ENCODE results near the gene NNAT. TPM values are rescaled to one million over a fixed set of nuclear protein-coding genes. Genes with fewer than 3 reads are reported as not detected.

Gene NNAT
- total and polyA plus RNA-seq, 4 donors: 0.98 to 20.6 (median 8.2) TPM

GRCh38 chr20:37562695-37563480 is 41.8 kb downstream of the NNAT start:
- Histone ChIP-seq H3K4me3 (no peak overlapping the region), H3K9ac (ENCODE audit: insufficient read depth in 1 of 2, low read length in 2 of 2) (no peak overlapping the region), H3K27me3 (ENCODE audit: control insufficient read depth in 3 of 3, insufficient read depth in 3 of 3, low read length in 2 of 3) (peaks cover 0 to 5% (median 0%) of the 10 kb centered on the region in 3 donors), H3K27ac (ENCODE audit: low read depth in 1 of 2, low read length in 1 of 2) (no peak overlapping the region), H3K36me3 (ENCODE audit: control insufficient read depth in 4 of 4, insufficient read depth in 4 of 4, low read length in 4 of 4) (no peaks in the 10 kb centered on the region), H3K4me1 (ENCODE audit: control insufficient read depth in 5 of 5, insufficient read depth in 5 of 5, low read length in 5 of 5) (peaks cover 0 to 21% (median 2%) of the 10 kb centered on the region in 5 donors), H3K9me3 (ENCODE audit: control insufficient read depth in 4 of 4, insufficient read depth in 3 of 4, low read length in 3 of 4) (no peaks in the 10 kb centered on the region)
- TF ChIP-seq CTCF (IDR thresholded peaks at IDR 0.05; ENCODE audit: control extremely low read depth, extremely low read depth): no peak
- WGBS, 2 donors: 66 to 77% methylated on average over 3 of the region's 3 CpGs
- DNase-seq (no peak), ATAC-seq (ENCODE audit: insufficient read depth, low FRiP score) (no peak)

DNA sequence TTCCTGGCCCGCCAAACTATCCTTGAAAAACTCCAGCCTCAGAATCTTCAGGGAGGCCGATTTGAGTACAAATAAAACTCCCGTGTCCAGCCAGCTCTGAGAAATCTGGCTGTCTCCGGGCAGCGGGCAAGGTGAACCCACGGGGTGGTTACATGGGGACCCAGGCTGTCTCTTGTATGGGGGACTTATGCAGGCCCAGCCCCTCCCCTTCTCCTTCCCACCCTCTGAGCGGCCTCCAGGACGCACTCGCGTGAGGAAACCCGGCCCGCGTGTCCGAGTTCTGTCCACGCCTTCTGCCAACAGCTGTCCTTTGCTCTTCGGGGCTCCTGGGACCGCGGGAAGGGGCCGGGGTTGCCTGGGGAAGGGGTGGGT is 43.0 kb downstream of the NNAT start:
- Histone ChIP-seq H3K9me3 (ENCODE audit: control insufficient read depth in 4 of 4, insufficient read depth in 3 of 4, low read length in 3 of 4) (no peaks in the 10 kb centered on the region), H3K4me1 (ENCODE audit: control insufficient read depth in 5 of 5, insufficient read depth in 5 of 5, low read length in 5 of 5) (peaks cover 0 to 25% (median 8%) of the 10 kb centered on the region in 5 donors), H3K27ac (ENCODE audit: low read depth in 1 of 2, low read length in 1 of 2) (no peak overlapping the region), H3K27me3 (ENCODE audit: control insufficient read depth in 3 of 3, insufficient read depth in 3 of 3, low read length in 2 of 3) (peaks cover 0 to 5% (median 0%) of the 10 kb centered on the region in 3 donors), H3K36me3 (ENCODE audit: control insufficient read depth in 4 of 4, insufficient read depth in 4 of 4, low read length in 4 of 4) (no peaks in the 10 kb centered on the region), H3K4me3 (no peak overlapping the region), H3K9ac (ENCODE audit: insufficient read depth in 1 of 2, low read length in 2 of 2) (no peak overlapping the region)
- DNase-seq (no peak), ATAC-seq (ENCODE audit: insufficient read depth, low FRiP score) (no peak)
- 34 to 42% methylated on average over 19 of the region's 19 CpGs for WGBS, 2 donors
- no peak for TF ChIP-seq CTCF (IDR thresholded peaks at IDR 0.05; ENCODE audit: control extremely low read depth, extremely low read depth)

- peak; percentile 75 for ATAC-seq (ENCODE audit: insufficient read depth, low FRiP score)
- peak; percentile 73 for TF ChIP-seq CTCF (IDR thresholded peaks at IDR 0.05; ENCODE audit: control extremely low read depth, extremely low read depth)
These were observed 43.5 kb downstream of the NNAT start for GRCh38 chr20:37564388-37565133.

More at GRCh38 chr20:37564388-37565133, 43.5 kb downstream of the NNAT start:
- Histone ChIP-seq H3K4me3 (no peak overlapping the region), H3K9ac (ENCODE audit: insufficient read depth in 1 of 2, low read length in 2 of 2) (no peak overlapping the region), H3K36me3 (ENCODE audit: control insufficient read depth in 4 of 4, insufficient read depth in 4 of 4, low read length in 4 of 4) (no peaks in the 10 kb centered on the region), H3K4me1 (ENCODE audit: control insufficient read depth in 5 of 5, insufficient read depth in 5 of 5, low read length in 5 of 5) (peaks cover 0 to 25% (median 8%) of the 10 kb centered on the region in 5 donors), H3K27me3 (ENCODE audit: control insufficient read depth in 3 of 3, insufficient read depth in 3 of 3, low read length in 2 of 3) (peaks cover 0 to 5% (median 0%) of the 10 kb centered on the region in 3 donors), H3K9me3 (ENCODE audit: control insufficient read depth in 4 of 4, insufficient read depth in 3 of 4, low read length in 3 of 4) (no peaks in the 10 kb centered on the region), H3K27ac (ENCODE audit: low read depth in 1 of 2, low read length in 1 of 2) (no peak overlapping the region)
- DNase-seq: peak; percentile 65 to 72 (median 66)
- 10 to 13% methylated on average over 31 to 34 of the region's 34 CpGs for WGBS, 2 donors

Measured in lung (tissue), 12 donors.